OCI-LY7 (cell line): Measurements from ENCODE around the gene CNTN1.

ENCODE experiments used
- CTCF ChIP-seq: fragments of 200-600 bp; sonication (generic); conservative IDR thresholded peaks from 2 replicates; pipeline ENCODE4 v1.5.1; 2014; ENCODE audit warnings: mild to moderate bottlenecking, antibody characterized with exemption, low read length, moderate library complexity, mixed read lengths
- EZH2phosphoT487 ChIP-seq: fragments of 200-600 bp; sonication (generic); IDR thresholded peaks from 2 replicates; pipeline ENCODE4 v1.6.1; 2018; ENCODE audit warnings: low read depth, borderline replicate concordance, mild to moderate bottlenecking, mixed run types, antibody characterized with exemption, low read length, moderate library complexity, mixed read lengths

- TF ChIP-seq CTCF (0 out of 2 replicates have a peak, but pooled peaks have one; percentile 37), EZH2phosphoT487 (no peak)
These were observed 53.1 kb downstream of the CNTN1 start for GRCh38 chr12:40745386-40745785.
